D721Med (cell line): ENCODE results near the gene ZNF426.
"Not testable (repeated sequence)": the region's sequence is repeated elsewhere in the genome, so short reads cannot be mapped to it uniquely, and the experiment has no call there.

ENCODE experiments used
- DNase-seq: peaks from one replicate; pipeline ENCODE4 v3.0.0; 2011; ENCODE audit warnings: low spot score; ENCODE audit not compliant: insufficient read length
- FAIRE-seq: peaks from 2 replicates; lab custom pipeline; 2011; peaks lifted over from hg19 to GRCh38; lab: Jason Lieb, UNC
- TF ChIP-seq, protein P1 (sequence below): IDR thresholded peaks from 2 replicates; pipeline ENCODE4 v1.5.1; 2012; ENCODE audit warnings: mild to moderate bottlenecking, control low read depth; ENCODE audit not compliant: insufficient read depth; ENCODE audit errors: missing control alignments

Gene ZNF426

DNA sequence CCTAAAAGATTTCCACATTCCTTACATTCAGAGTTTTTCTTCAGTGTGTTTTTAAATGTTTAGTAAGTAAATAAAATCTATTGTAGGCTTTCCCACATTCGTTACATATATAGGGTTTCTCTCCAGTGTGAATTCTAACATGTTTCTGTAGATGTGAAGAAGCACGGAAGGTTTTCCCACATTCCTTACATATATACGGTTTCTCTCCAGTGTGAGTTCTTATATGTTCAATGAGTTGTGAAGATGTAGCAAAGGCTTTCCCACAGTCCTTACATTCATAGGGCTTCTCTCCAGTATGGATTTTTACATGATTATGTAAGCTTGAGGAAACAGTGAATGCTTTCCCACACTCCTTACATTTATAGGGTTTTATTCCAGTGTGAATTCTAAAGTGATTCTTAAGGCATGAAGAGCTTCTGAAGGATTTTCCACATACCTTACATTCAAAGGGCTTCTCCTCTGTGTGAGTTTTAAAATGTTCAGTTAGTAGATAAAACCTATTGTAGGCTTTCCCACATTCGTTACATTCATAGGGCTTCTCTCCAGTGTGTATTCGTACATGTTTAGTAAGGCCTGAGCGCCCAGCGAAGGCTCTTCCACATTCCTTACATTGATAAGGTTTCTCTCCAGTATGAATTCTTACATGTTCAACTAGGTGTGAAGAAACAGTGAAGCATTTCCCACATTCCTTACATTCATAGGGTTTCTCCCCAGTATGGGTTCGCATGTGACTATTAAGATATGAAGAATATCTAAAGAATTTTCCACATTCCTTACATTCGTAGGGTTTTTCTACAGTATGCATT, 27.7 kb upstream of the ZNF426 start:
- no peak for FAIRE-seq
- DNase-seq: no peak
- TF ChIP-seq, protein P1, sequence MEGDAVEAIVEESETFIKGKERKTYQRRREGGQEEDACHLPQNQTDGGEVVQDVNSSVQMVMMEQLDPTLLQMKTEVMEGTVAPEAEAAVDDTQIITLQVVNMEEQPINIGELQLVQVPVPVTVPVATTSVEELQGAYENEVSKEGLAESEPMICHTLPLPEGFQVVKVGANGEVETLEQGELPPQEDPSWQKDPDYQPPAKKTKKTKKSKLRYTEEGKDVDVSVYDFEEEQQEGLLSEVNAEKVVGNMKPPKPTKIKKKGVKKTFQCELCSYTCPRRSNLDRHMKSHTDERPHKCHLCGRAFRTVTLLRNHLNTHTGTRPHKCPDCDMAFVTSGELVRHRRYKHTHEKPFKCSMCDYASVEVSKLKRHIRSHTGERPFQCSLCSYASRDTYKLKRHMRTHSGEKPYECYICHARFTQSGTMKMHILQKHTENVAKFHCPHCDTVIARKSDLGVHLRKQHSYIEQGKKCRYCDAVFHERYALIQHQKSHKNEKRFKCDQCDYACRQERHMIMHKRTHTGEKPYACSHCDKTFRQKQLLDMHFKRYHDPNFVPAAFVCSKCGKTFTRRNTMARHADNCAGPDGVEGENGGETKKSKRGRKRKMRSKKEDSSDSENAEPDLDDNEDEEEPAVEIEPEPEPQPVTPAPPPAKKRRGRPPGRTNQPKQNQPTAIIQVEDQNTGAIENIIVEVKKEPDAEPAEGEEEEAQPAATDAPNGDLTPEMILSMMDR: no peak

DNA sequence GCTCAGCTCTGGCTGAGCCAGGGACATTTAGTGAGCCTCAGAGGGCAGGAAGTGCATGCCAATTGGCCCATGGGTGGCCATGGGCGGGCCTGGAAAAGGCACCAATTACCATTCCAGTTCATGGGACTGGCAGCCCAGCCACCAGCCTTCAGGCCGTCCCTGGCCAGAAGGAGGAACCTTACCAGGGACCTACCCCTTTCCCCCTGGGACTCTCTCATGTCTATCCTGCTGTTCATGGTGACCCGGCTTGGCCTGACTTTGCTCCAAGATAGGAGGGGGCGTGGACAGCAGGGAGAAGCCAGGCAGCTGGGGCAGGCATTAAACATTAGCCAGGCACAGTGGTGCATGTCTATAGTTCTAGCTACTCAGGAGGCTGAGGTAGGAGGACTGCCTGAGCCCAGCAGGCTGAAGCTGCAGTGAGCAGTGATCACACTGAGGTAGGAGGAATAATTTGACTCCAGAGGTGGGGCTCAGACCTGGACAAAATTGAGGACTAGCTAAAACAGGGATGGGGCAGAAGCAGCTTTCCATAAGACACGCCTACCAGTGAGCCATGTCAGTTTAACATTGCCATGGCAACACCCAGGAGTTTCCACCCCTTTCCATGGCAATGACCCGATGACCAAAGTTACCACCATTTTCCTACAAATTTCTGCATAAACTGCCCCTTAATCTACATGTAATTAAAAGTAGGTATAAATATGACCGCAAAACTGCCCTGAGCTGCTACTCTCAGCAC, 14.3 kb upstream of the ZNF426 start:
- TF ChIP-seq, protein P1: no peak
- DNase-seq (no peak), FAIRE-seq (no peak)

DNA sequence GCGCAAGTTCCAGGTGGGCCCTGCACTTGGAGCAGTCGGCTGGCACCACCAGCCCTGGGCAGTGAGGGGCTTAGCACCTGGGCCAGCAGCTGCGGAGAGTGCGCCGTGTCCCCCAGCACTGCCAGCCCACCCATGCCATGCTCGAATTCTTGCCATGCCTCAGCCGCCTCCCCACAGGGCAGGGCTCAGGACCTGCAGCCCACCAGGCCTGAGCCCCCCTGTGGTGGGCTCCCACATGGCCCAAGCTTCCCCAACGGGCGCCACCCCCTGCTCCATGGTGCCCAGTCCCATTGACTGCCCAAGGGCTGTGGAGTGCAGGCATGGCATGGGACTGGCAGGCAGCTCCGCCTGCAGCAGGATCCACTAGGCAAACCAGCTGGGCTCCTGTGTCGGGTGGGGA, 9.4 kb upstream of the ZNF426 start:
- DNase-seq (no peak), FAIRE-seq (no peak)
- TF ChIP-seq, protein P1: no peak

DNA sequence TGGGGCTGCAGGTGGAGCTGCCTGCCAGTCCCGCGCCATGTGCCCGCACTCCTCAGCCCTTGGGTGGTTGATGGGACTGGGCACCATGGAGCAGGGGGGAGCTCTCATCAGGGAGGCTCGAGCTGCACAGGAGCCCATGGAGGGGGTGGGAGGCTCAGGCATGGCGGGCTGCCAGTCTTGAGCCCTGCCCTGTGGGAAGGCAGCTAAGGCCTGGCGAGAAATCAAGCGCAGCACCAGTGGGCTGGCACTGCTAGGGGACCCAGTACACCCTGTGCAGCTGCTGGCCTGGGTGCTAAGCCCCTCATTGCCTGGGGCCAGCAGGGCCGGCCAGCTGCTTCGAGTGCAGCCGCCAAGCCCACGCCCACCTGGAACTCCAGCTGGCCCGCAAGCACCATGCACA, 2.8 kb upstream of the ZNF426 start:
- not testable (repeated sequence) for DNase-seq, FAIRE-seq

DNA sequence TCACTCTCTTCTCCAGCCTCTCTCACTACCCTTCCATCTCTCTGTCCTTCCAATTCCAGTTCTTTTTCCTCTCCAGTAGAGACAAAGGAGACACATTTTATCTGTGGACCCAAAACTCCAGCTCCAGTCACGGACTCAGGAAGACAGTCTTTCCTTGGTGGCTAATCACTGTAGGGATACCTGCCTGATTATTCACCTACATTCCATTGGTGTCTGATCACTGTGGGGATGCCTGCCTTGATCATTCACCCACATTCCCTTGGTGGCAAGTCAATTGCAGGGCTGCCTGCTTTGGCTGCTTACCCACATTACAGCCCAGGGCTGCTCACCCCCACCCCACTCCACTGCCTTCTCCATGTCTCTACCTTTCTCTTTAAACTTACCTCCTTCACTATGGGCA, 1.5 kb upstream of the ZNF426 start:
- not testable (repeated sequence) for DNase-seq, FAIRE-seq

DNA sequence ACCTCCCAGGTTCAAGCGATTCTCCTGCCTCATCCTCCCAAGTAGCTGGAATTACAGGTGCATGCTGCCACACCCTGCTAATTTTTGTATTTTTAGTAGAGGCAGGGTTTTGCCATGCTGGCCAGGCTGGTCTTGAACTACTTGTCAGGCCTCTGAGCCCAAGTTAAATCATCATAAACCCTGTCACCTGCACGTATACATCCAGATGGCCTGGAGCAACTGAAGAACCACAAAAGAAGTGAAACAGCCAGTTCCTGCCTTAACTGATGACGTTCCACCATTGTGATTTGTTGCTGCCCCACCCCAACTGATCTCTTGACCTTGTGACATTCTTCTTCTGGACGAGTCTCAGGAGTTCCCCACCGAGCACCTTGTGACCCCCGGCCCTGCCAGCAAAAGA, 756 bp upstream of the ZNF426 start:
- FAIRE-seq, DNase-seq: not testable (repeated sequence)

DNA sequence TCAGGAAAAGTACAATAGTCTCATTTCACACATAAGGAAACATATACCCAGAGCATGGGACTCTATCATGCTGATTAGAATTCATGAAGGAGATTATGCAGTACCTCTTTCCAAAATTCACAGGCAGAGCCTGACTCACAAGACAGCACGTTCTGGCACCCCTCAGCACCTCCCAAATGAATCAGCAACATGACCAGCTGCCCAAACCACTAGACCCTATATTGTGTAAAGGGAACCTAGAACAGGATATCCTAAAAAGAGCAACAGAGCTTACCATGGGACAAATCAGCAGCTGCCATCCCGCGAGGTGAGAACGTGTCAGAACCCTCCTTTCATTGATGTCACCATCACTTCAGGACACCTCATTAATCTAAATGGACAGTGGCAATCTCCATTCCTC, 2.5 kb downstream of the ZNF426 start:
- DNase-seq: no peak
- TF ChIP-seq, protein P1: no peak
- FAIRE-seq: no peak

DNA sequence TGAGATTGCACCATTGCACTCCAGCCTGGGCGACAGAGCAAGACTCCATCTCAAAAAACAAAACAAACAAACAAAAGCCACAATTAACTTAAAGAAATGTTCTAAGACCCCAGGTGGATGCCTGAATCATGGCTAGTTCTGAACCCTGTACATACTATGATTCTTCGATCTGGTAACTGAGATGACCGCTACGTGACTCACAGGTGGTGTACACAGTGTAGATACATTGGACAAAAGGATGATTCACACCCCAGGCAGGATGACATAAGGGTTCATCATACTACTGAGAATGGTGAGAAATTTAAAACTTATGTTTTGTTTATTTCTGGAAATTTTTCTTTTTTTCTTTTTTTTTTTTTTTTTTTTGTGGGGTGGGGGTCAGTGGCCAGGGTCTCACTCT, 6.5 kb downstream of the ZNF426 start:
- TF ChIP-seq, protein P1: no peak
- DNase-seq: no peak
- no peak for FAIRE-seq
